Stimulated activated naive CD8-positive, alpha-beta T cell treated with anti-CD3 and anti-CD28 coated beads, Interleukin-15, Interleukin-2, amounts not matched to agents 100 ng/mL and 50 ng/mL, for 24 hours (primary cell): ENCODE measurements around the gene HAVCR1.

Source experiments
- H3K27ac Mint-ChIP-seq: one replicate; pipeline ENCODE4 v1.8.0; 2021; ENCODE audit warnings: mild to moderate bottlenecking, mixed read lengths
- H3K27me3 Mint-ChIP-seq: one replicate; pipeline ENCODE4 v1.8.0; 2021; ENCODE audit warnings: mixed read lengths
- H3K36me3 Mint-ChIP-seq: one replicate; pipeline ENCODE4 v1.8.0; 2021; ENCODE audit warnings: low read depth, mixed read lengths
- H3K4me1 Mint-ChIP-seq: one replicate; pipeline ENCODE4 v1.8.0; 2021; ENCODE audit warnings: low read depth, mixed read lengths
- H3K4me3 Mint-ChIP-seq: one replicate; pipeline ENCODE4 v1.8.0; 2021; ENCODE audit warnings: mild to moderate bottlenecking, mixed read lengths
- H3K9me3 Mint-ChIP-seq: one replicate; pipeline ENCODE4 v1.8.0; 2021; ENCODE audit warnings: mixed read lengths

The HAVCR1 gene

GRCh38 chr5:157059093-157059539 is at the start of gene HAVCR1:
HAVCR1 (minus strand) TSS chr5:157059116; CDS start chr5:157057943, 1,173 bp downstream.
- H3K9me3 Mint-ChIP-seq, result no peaks in the 10 kb centered on the region
- no peaks in the 10 kb centered on the region for H3K27me3 Mint-ChIP-seq
- H3K36me3 Mint-ChIP-seq, result no peaks in the 10 kb centered on the region
- H3K4me1 Mint-ChIP-seq, result no peaks in the 10 kb centered on the region
- H3K4me3 Mint-ChIP-seq, result no peak within 1 kb of the TSS
- peak within 1 kb of the TSS; percentile 26 for H3K27ac Mint-ChIP-seq

GRCh38 chr5:157107508-157107907 is 48.6 kb upstream of the HAVCR1 start:
- Mint-ChIP-seq H3K9me3 (no peaks in the 10 kb centered on the region), H3K27ac (peak overlapping the region; percentile 89), H3K4me3 (peak overlapping the region; percentile 79), H3K36me3 (peaks cover 23% of the 10 kb centered on the region), H3K4me1 (peaks cover 66% of the 10 kb centered on the region), H3K27me3 (no peaks in the 10 kb centered on the region)

DNA sequence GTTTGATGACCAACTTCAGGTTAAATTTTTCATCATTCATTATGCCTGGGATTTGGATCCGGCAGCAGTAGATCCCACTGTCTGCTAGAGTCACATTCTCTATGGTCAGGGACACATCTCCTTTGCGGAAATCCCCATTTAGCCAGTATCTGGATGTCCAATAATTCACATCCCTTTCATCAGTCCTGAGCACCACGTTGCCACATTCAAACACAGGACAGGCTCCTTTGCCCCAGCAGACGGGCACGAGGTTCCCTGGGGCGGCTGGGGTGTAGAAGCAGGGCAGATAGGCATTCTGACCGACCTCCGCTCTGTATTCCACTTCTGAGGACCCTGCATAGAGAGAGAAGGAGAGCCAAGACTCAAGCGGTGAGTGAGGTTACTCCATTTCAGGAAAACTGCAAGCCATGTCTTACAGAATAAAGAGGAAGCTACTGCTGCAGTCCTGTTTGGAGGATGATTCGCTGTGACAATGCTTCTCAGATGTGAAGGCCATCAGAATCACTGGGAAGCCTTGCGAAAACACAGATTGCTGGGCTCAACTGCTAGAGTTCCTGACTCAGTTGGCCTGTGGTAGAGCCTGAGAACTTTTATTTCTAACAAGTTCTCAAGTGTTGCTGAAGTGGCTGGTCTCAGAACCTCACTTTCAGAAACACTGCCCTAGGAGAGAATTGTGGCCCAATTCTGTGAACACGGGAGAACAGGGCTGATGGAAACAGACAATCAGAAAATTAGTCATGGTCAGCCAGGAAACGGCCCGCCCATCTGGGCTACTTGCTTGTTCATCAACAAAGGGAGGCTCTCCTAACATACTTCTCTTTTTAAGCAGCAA is 47.9 kb upstream of the HAVCR1 start:
- Mint-ChIP-seq H3K27me3 (no peaks in the 10 kb centered on the region), H3K4me3 (peak overlapping the region; percentile 79), H3K4me1 (peaks cover 66% of the 10 kb centered on the region)

DNA sequence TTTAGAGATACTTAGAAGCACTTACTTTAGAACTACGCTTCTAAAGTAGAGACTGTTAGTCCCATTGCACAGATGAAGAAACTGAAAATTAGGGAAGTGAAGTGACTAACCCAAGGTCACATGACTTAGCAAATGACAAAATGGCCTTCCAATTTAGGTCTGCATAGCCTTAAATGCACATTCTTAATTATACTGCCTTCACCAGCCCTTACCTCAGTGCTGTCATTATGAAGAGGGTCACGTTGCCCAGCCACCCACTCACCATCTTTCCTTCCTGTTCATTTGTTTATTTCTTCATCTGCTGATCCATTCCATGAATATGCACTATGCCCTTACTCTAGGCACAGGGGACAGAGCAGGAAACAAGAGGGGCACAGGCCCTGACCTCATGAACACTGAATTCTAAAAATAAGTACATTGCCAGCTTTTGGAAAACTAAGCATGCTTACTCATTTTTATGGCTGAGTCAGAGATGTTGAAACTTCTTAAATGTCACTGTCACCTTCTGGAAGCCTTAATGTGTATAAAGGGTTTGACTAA is 41.3 kb upstream of the HAVCR1 start:
- no peaks in the 10 kb centered on the region for H3K27me3 Mint-ChIP-seq
- H3K4me1 Mint-ChIP-seq, result peaks cover 44% of the 10 kb centered on the region
- H3K27ac Mint-ChIP-seq, result peak overlapping the region; percentile 98
- peaks cover 33% of the 10 kb centered on the region for H3K36me3 Mint-ChIP-seq
- peak overlapping the region; percentile 54 for H3K4me3 Mint-ChIP-seq
- H3K9me3 Mint-ChIP-seq, result no peaks in the 10 kb centered on the region

More for the DNA sequence above, 47.9 kb upstream of the HAVCR1 start:
- Mint-ChIP-seq H3K27ac (peak overlapping the region; percentile 89), H3K9me3 (no peaks in the 10 kb centered on the region), H3K36me3 (peaks cover 27% of the 10 kb centered on the region)

- peaks cover 35% of the 10 kb centered on the region for H3K36me3 Mint-ChIP-seq
- no peaks in the 10 kb centered on the region for H3K27me3 Mint-ChIP-seq
- peak overlapping the region; percentile 8 for H3K27ac Mint-ChIP-seq
- H3K4me1 Mint-ChIP-seq, result no peaks in the 10 kb centered on the region
- H3K9me3 Mint-ChIP-seq, result no peaks in the 10 kb centered on the region
- no peak overlapping the region for H3K4me3 Mint-ChIP-seq
Measured at GRCh38 chr5:157088342-157088990, 29.6 kb upstream of the HAVCR1 start.

GRCh38 chr5:157086751-157087359 is 27.9 kb upstream of the HAVCR1 start:
- no peaks in the 10 kb centered on the region for H3K4me1 Mint-ChIP-seq
- H3K9me3 Mint-ChIP-seq, result no peaks in the 10 kb centered on the region
- H3K4me3 Mint-ChIP-seq, result no peak overlapping the region
- peaks cover 35% of the 10 kb centered on the region for H3K36me3 Mint-ChIP-seq
- H3K27ac Mint-ChIP-seq, result no peak overlapping the region
- no peaks in the 10 kb centered on the region for H3K27me3 Mint-ChIP-seq

- peaks cover 30% of the 10 kb centered on the region for H3K36me3 Mint-ChIP-seq
Measured at GRCh38 chr5:157085930-157086329, 27.0 kb upstream of the HAVCR1 start.

DNA sequence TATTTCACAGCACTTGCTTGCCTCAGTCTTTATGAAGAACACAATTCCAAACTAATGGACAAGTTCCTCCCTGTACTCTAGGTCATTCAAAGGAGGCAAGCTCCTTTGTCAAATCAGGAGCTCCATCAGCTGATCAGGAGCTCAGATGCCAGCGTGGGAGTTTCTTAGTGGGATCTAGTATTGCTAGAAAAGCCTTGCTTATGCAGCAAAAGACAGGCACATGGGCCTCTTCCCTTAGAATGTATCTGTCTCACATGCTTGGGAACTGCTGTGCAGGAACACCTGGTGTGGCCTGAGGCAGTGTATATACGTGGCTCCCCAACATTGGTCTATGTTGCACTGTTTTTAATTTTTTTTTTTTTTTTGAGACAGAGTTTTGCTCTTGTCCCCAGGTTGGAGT is 21.4 kb upstream of the HAVCR1 start:
- Mint-ChIP-seq H3K4me3 (no peak overlapping the region), H3K9me3 (no peaks in the 10 kb centered on the region), H3K27ac (no peak overlapping the region), H3K27me3 (no peaks in the 10 kb centered on the region), H3K36me3 (no peaks in the 10 kb centered on the region), H3K4me1 (peaks cover 14% of the 10 kb centered on the region)

More at GRCh38 chr5:157085930-157086329, 27.0 kb upstream of the HAVCR1 start:
- Mint-ChIP-seq H3K4me1 (no peaks in the 10 kb centered on the region), H3K4me3 (no peak overlapping the region), H3K27ac (no peak overlapping the region), H3K27me3 (no peaks in the 10 kb centered on the region), H3K9me3 (no peaks in the 10 kb centered on the region)

DNA sequence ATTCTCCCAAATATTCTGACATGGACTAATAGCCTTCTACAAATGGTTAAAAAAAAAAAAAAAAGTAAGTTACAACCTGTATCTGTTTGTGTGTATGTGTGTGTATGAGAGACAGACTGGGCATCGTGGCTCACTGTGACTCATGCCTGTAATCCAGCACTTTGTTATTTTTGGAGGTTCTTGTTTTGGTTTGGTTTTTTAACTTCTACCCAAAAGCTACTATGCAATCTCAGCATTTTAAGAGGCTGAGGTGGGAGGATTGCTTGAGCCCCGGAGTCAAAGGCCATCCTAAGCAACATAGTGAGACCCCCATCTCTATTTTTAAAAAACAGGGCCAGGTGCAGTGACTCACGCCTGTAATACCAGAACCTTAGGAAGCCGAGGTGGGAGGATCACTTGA is 17.6 kb upstream of the HAVCR1 start:
- no peaks in the 10 kb centered on the region for H3K27me3 Mint-ChIP-seq
- no peak overlapping the region for H3K4me3 Mint-ChIP-seq
- H3K27ac Mint-ChIP-seq, result no peak overlapping the region
- no peaks in the 10 kb centered on the region for H3K9me3 Mint-ChIP-seq
- peaks cover 46% of the 10 kb centered on the region for H3K4me1 Mint-ChIP-seq
- H3K36me3 Mint-ChIP-seq, result no peaks in the 10 kb centered on the region

DNA sequence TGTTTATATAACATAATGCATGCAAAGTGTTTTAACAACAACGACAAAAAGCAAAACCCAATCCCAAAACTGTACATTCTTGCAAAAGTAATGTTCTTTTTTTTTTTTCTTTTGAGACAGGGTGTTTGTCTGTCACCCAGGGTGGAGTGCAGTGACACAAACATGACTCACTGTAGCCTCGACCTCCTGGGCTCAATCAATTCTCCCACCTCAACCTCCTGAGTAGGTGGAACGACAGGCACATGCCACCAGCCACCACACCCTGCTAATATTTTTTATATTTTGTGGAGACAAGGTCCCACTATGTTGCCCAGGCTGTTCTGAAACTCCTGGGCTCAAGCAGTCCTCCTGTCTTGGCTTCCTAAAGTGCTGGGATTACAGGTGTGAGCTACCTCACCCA is 13.6 kb upstream of the HAVCR1 start:
- Mint-ChIP-seq H3K27ac (peak overlapping the region; percentile 49), H3K27me3 (no peaks in the 10 kb centered on the region), H3K4me1 (peaks cover 48% of the 10 kb centered on the region), H3K36me3 (no peaks in the 10 kb centered on the region), H3K9me3 (no peaks in the 10 kb centered on the region), H3K4me3 (no peak overlapping the region)

DNA sequence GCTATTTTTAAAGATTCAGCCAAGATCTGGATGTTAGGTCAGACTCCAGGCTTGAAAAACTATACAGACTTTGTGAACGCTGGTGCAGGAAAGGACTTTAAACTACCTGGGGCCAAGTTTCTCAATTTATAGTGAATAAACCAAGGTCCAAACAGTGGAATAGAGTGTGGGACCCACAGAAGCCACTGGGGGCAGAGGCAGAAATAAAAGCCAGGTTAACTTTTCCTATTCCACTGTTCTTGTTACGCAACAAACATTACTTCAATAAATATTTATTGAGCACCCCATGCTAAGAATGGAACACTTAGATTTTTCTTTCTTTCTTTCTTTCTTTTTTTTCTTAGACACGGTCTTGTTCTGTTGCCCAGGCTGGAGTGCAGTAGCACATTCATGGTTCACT is 11.0 kb upstream of the HAVCR1 start:
- peaks cover 31% of the 10 kb centered on the region for H3K4me1 Mint-ChIP-seq
- H3K36me3 Mint-ChIP-seq, result no peaks in the 10 kb centered on the region
- no peaks in the 10 kb centered on the region for H3K27me3 Mint-ChIP-seq
- H3K9me3 Mint-ChIP-seq, result no peaks in the 10 kb centered on the region
- H3K27ac Mint-ChIP-seq, result no peak overlapping the region
- H3K4me3 Mint-ChIP-seq, result no peak overlapping the region

- H3K36me3 Mint-ChIP-seq, result no peaks in the 10 kb centered on the region
- H3K4me3 Mint-ChIP-seq, result no peak overlapping the region
- no peak overlapping the region for H3K27ac Mint-ChIP-seq
- no peaks in the 10 kb centered on the region for H3K9me3 Mint-ChIP-seq
- no peaks in the 10 kb centered on the region for H3K27me3 Mint-ChIP-seq
- peaks cover 24% of the 10 kb centered on the region for H3K4me1 Mint-ChIP-seq
Measured at GRCh38 chr5:157068785-157069184, 9.9 kb upstream of the HAVCR1 start.

DNA sequence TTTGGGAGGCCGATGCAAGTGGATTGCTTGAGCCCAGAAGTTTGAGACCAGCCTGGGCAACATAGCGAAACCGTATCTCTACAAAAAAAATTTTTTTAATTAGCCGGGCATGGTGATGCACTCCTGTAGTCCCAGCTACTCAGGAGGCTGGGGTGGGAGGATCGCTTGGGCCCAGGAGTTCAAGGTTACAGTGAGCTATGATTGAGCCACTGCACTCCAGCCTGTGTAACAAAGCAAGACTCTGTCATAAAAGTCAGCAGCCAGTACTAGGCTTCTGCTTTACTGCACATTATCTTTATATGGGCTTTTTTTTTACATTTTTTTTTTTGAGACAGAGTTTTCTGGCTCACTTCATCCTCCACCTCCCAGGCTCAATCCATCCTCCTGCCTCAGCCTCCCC is 9.4 kb upstream of the HAVCR1 start:
- H3K27ac Mint-ChIP-seq, result no peak overlapping the region

GRCh38 chr5:157067005-157067404 is 8.1 kb upstream of the HAVCR1 start:
- Mint-ChIP-seq H3K27me3 (no peaks in the 10 kb centered on the region), H3K36me3 (no peaks in the 10 kb centered on the region), H3K4me3 (no peak overlapping the region), H3K9me3 (no peaks in the 10 kb centered on the region), H3K27ac (no peak overlapping the region), H3K4me1 (peaks cover 6% of the 10 kb centered on the region)

More for the DNA sequence above, 9.4 kb upstream of the HAVCR1 start:
- H3K4me1 Mint-ChIP-seq, result peaks cover 20% of the 10 kb centered on the region
- H3K27me3 Mint-ChIP-seq, result no peaks in the 10 kb centered on the region
- H3K36me3 Mint-ChIP-seq, result no peaks in the 10 kb centered on the region
- H3K9me3 Mint-ChIP-seq, result no peaks in the 10 kb centered on the region
- H3K4me3 Mint-ChIP-seq, result no peak overlapping the region

DNA sequence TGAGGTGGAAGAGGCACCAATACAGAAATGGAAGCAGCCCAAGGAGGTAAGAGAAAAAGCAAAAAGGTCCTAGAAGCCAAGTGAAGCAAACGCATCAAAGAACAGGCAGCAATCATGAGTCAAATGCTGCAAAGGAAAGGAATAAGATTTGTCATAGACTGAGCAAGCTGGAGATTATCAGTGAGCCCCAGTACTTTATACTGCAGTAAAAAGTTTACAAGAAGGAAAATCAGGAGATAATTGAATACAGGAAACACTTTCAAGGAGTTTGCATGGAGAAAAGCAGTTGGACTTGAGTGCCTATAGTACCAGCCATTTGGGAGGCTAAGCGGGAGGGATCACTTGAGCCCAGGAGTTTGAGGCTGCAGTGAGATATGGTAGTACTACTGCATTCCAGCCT is 7.2 kb upstream of the HAVCR1 start:
- Mint-ChIP-seq H3K9me3 (no peaks in the 10 kb centered on the region), H3K36me3 (no peaks in the 10 kb centered on the region), H3K4me3 (no peak overlapping the region), H3K27ac (no peak overlapping the region), H3K27me3 (no peaks in the 10 kb centered on the region), H3K4me1 (no peaks in the 10 kb centered on the region)
